ENCODE data around the gene NCKAP5.

Gene NCKAP5

GRCh38 chr2:133561045-133561852 lies 7.0 kb downstream of the NCKAP5 start:
- peak; percentile 9 for DNase-seq
- Histone ChIP-seq H3K9me3 (no peaks in the 10 kb centered on the region), H3K4me3 (ENCODE audit: low read depth, low read length) (no peak overlapping the region), H3K4me1 (no peaks in the 10 kb centered on the region), H3K36me3 (no peaks in the 10 kb centered on the region), H3K27me3 (no peaks in the 10 kb centered on the region)
- TF ChIP-seq CTCF (IDR thresholded peaks at IDR 0.05; ENCODE audit: low read depth, low read length) = peak; percentile 59

- TF ChIP-seq CTCF (IDR thresholded peaks at IDR 0.05; ENCODE audit: low read depth, low read length) = no peak
- Histone ChIP-seq H3K9me3 (no peaks in the 10 kb centered on the region), H3K27me3 (no peaks in the 10 kb centered on the region), H3K36me3 (no peaks in the 10 kb centered on the region), H3K4me1 (no peaks in the 10 kb centered on the region), H3K4me3 (ENCODE audit: low read depth, low read length) (no peak overlapping the region)
- DNase-seq = no peak
Measured at GRCh38 chr2:133557614-133558013, 10.6 kb downstream of the NCKAP5 start.

GRCh38 chr2:133553838-133554408 lies 14.3 kb downstream of the NCKAP5 start:
- no peak for TF ChIP-seq CTCF (IDR thresholded peaks at IDR 0.05; ENCODE audit: low read depth, low read length)
- Histone ChIP-seq H3K9me3 (no peaks in the 10 kb centered on the region), H3K27me3 (no peaks in the 10 kb centered on the region)

DNA sequence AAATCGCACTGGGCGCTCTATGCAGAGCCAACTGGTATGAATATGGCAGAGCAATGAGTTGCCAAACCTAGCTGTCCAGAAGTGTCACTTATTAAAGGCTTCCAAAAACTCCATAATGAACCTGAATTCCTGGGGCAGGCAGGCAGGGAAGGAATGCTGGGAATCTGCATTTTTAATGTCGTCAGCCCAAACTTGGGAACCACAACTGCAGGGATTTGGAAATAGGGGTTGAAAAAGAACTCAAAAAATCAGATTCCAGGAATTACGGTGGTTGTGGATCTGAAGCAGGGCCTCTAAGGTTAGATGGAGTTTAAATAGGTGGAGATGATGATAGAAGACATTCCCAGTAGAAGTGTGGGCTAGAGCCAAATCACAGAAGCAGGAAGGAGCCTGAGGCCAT lies 15.0 kb downstream of the NCKAP5 start:
- DNase-seq = no peak
- TF ChIP-seq CTCF (IDR thresholded peaks at IDR 0.05; ENCODE audit: low read depth, low read length) = no peak
- Histone ChIP-seq H3K4me3 (ENCODE audit: low read depth, low read length) (no peak overlapping the region), H3K4me1 (no peaks in the 10 kb centered on the region), H3K27me3 (no peaks in the 10 kb centered on the region), H3K9me3 (no peaks in the 10 kb centered on the region), H3K36me3 (no peaks in the 10 kb centered on the region)

More at GRCh38 chr2:133553838-133554408, 14.3 kb downstream of the NCKAP5 start:
- Histone ChIP-seq H3K4me1 (no peaks in the 10 kb centered on the region), H3K36me3 (no peaks in the 10 kb centered on the region), H3K4me3 (ENCODE audit: low read depth, low read length) (no peak overlapping the region)
- no peak for DNase-seq

- no peak for TF ChIP-seq CTCF (IDR thresholded peaks at IDR 0.05; ENCODE audit: low read depth, low read length)
- H3K4me3 ChIP-seq (ENCODE audit: low read depth, low read length) = no peak overlapping the region
- no peaks in the 10 kb centered on the region for H3K27me3 ChIP-seq
- H3K4me1 ChIP-seq = no peaks in the 10 kb centered on the region
- H3K9me3 ChIP-seq = no peaks in the 10 kb centered on the region
- DNase-seq = no peak
- H3K36me3 ChIP-seq = no peaks in the 10 kb centered on the region
Measured at GRCh38 chr2:133552821-133553220, 15.4 kb downstream of the NCKAP5 start.

DNA sequence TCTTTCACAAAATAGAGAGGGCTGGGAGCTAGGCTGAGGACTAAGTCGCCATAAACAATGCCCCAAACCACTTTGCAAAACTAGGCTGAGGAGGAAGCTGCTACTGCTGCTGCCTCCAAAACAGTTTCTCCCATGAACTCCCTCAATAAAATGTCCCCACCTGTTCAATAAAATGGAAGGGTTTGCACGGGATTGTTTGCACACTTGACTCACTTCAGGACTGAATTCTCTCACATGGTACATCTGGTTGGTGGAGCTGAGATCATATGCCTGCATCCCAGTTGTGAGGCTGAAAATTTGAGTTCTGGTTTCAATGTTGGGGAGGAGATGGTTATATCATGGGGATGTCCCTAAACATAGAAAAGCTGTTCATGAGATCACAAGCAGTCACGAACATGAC lies 26.5 kb downstream of the NCKAP5 start:
- no peak overlapping the region for H3K4me3 ChIP-seq (ENCODE audit: low read depth, low read length)
- H3K27me3 ChIP-seq = no peaks in the 10 kb centered on the region
- H3K36me3 ChIP-seq = no peaks in the 10 kb centered on the region
- DNase-seq = no peak
- H3K4me1 ChIP-seq = no peaks in the 10 kb centered on the region
- no peak for TF ChIP-seq CTCF (IDR thresholded peaks at IDR 0.05; ENCODE audit: low read depth, low read length)
- H3K9me3 ChIP-seq = no peaks in the 10 kb centered on the region

All from BE2C (cell line).